Left kidney (tissue), 2 donors: ENCODE data around the gene CEBPB. TPM values are rescaled to one million over a fixed set of nuclear protein-coding genes. Genes with fewer than 3 reads are reported as not detected.

Source experiments
- DNase-seq: peaks from one replicate; pipeline ENCODE4 v3.0.0-alpha.2; 2013
- polyA plus RNA-seq: library from polyadenylated mRNA; unstranded; fragments of 120-200 nt; gene quantifications from one replicate; pipeline ENCODE4 v1.2.1, GENCODE V29; 2013; ENCODE audit not compliant: insufficient read length

CEBPB gene
- polyA plus RNA-seq, 1 donor, result 2.4 TPM

DNA sequence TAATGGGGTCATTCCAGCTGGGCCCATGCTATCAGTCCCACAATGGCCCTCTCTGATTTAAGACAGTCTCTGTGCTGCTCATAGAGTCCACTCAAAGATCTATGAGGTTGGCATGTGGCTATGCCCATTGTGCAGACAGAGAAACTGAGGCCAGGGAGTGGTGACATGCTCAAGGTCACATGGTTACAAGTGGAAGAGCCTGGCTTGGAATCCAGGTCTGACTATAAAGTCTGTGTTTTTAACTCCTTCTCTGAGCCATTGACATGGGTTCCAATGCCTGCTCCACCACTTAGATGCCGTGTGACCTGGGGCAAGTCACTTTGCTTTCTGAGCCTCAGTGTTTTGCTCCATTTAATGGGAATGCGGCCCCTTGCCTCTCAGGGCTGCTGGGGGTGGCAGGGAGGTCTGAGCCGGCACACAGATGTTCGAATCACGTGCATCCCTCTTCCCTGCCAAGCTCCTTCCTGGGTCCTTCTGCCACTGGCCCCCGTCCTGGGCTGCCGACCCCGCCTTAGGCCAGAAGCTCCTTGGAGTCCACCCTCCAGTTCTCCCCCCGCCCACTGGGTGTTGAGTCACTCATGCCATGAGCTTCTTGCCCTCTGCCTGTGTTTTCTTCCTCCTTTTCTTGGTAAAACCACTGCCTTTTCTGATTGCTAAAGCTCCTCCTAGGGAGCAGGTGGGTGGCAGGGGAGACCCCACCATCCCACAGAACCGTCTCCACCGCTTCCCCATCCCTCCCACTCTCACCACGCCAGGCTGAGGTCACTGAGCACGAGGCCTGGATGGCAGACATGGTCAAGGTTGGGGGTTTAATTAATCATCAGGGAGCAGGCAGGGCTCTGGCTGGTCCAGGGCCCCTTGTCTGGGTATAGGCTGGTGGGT, 35.7 kb downstream of the CEBPB start:
- DNase-seq, result no peak

- no peak for DNase-seq
These were observed 36.9 kb downstream of the CEBPB start for GRCh38 chr20:50227506-50227905.

- no peak for DNase-seq
These were observed 38.6 kb downstream of the CEBPB start for GRCh38 chr20:50229156-50229607.

DNA sequence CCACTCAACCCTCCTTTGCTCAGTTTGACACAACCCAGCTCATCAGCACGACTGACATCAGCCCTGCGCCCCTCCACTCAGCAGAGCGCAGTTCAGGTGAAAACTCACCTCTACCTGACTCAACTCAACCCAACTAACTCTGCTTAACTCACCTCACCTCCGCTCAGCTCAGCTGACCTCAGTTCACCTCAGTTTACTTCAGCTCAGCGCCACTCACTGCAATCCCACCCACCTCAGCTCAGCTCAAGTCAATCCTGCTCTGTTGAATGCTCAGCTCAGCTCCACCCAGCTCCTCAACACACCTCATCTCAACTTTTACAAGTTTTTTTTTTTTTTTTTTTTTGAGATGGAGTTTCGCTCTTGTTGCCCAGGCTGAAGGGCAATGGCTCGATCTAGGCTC, 39.6 kb downstream of the CEBPB start:
- no peak for DNase-seq

DNA sequence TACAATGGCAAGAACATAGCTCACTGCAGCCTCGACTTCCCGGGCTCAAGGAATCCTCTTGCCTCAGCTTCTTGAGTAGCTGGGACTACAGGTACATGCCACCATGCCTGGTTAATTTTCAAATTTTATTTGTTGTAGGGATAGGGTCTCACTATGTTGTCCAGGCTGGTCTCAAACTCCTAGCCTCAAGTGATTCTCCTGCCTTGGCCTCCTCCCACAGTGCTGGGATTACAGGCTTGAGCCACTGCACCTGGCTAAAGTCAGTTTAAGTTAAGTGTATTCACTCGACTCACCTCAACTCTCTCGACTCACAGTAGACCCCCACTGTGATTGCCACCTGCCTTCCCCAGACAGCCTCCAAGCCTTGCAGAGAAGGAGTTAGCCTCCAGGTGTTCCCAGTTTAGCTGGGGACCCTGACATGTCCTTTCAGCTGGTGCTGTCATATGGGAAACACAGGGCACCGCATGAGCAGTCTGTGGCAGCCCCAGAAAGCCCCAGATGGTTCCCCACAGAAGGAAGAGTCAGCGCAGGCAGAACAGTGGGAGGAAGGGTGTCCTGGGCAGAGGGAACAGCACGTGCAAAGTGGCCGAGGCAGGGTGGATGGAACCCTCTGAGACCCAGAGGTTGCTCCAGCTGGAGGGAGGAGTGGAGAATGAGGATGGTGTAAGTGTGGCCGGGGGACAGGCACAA, 40.4 kb downstream of the CEBPB start:
- DNase-seq, result no peak

DNA sequence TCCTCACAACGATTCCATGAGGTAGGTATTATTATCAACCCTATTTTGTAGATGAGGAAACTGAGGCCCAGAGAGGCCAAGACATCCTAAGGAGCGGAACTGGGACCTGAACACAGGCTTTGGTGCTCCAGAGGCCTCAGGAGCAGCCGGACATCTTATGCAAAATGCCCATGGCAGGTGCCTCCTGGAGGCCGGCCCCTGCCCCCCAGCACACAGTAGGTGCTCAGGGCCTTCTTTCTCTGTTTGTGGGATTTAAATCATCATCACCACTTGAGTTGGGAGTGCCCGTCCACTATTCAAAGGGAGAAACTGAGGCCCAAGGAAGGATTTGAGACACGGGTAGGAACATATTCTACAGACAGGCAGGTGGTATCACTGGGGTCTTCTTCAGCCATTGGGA, 41.2 kb downstream of the CEBPB start:
- DNase-seq, result no peak

GRCh38 chr20:50232651-50233324, 42.2 kb downstream of the CEBPB start:
- DNase-seq, result no peak

GRCh38 chr20:50233325-50234212, 42.9 kb downstream of the CEBPB start:
- DNase-seq, result no peak

DNA sequence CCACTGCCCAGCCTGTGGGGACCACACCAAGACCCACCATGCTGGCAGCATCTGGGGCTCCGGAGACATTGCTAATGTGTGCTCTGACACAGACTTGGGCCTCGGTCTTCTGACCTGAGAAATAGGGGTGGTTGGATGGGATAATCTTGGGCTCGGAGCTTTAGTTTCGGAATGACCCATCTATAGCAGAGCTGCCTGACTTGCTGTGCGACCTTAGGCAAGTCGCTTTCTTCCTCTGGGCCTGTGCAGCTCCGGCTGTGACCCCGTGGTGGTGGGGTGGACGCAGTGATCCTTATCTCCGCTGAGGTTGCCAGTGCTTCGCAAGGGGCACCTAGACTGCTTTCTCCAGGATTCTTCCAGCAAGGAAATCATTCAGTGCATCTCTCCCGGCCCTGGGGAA, 43.7 kb downstream of the CEBPB start:
- no peak for DNase-seq

GRCh38 chr20:50237349-50237748, 46.7 kb downstream of the CEBPB start:
- no peak for DNase-seq

DNA sequence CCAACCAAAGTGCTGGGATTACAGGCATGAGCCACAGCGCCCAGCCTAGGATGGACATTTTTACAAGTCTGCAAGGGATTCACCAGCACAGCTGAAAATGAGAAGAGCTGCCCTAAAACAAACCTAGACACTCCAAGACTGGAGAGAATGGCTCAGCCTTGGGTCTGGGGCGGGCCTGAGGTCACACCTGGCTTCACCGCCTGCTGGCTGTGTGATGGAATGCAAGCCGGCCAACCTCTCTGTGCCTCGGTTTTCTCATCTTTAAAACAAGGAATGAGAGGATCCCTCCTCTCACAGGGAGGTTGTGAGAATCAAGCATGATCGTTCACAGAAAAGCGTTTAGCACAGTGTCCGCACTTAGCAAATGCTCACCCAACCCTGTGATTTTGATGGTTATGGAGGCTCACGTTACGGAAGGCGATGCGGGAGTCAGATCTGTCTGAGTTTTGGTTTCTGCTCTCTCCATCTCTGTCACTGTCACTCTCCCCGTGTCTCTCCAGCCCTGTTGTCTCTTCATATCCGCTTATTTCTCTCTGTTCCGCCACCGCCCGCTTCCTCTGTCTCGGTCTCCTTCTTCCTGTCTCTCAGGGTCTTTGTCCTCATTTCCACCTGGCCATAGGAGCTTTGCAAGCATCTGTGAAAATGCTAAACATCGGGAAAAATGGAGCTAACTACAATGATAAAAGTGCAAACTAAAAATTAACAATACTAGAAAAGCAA, 47.6 kb downstream of the CEBPB start:
- DNase-seq, result no peak

- no peak for DNase-seq
These were observed 49.5 kb downstream of the CEBPB start for GRCh38 chr20:50240092-50240491.

DNA sequence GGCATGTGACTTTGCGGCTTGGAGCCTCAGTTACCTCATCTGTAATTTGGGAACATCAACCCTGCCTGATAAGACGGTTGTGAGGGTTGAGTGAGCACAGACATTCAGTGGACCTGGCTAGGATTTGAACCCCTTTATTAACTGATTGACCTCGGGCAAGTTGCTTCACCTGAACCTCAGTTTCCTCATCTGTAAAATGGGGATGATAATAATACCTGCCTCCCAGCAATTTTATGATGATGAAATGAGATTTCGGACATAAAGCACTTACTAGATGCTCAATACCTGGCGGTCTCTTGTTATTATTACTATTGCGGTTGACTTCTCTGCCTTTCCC, 51.5 kb downstream of the CEBPB start:
- DNase-seq, result no peak

Other genes with a start within 250 kb of the CEBPB start
- gene SNAI1, start 207.8 kb upstream of the CEBPB start, polyA plus RNA-seq, result 7.2 TPM
- 184 TPM for gene UBE2V1, start 77.7 kb upstream of the CEBPB start, polyA plus RNA-seq
- gene PEDS1, start 37.1 kb upstream of the CEBPB start, polyA plus RNA-seq, result 20.7 TPM